ENCODE measurements around the gene KIF23.

DNA sequence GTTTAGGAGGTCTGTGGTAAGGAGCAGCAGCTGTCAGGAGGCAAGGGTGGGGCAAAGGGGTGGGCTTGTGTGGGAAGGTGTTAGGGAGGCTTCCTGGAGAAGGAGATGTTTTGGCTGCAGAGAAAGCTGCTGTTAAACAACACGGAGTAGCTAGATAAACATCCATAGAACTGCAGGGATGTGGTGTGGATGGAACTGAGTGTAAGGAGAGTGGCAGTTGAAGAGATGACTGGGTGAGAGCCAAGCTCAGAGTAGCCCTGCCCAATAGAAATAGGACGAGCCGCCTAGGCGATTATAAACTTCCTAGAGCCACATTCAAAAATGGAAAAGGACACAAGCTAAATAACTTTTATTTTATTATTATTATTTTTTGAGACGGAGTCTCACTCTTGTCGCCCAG lies 58.4 kb downstream of the KIF23 start:
- TF ChIP-seq, protein P1, sequence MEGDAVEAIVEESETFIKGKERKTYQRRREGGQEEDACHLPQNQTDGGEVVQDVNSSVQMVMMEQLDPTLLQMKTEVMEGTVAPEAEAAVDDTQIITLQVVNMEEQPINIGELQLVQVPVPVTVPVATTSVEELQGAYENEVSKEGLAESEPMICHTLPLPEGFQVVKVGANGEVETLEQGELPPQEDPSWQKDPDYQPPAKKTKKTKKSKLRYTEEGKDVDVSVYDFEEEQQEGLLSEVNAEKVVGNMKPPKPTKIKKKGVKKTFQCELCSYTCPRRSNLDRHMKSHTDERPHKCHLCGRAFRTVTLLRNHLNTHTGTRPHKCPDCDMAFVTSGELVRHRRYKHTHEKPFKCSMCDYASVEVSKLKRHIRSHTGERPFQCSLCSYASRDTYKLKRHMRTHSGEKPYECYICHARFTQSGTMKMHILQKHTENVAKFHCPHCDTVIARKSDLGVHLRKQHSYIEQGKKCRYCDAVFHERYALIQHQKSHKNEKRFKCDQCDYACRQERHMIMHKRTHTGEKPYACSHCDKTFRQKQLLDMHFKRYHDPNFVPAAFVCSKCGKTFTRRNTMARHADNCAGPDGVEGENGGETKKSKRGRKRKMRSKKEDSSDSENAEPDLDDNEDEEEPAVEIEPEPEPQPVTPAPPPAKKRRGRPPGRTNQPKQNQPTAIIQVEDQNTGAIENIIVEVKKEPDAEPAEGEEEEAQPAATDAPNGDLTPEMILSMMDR (IDR thresholded peaks at IDR 0.05; ENCODE audit: insufficient read depth, low read length, poor library complexity, severe bottlenecking), result no peak
- TF ChIP-seq EZH2phosphoT487 (conservative IDR thresholded peaks at IDR 0.05; ENCODE audit: low read length), result no peak

Measured in SU-DHL-6 (cell line).